LNCAP (cell line): Measurements from ENCODE around the gene NDST1.

Experiments used
- CTCF ChIP-seq: fragments of 450-650 bp; IDR thresholded peaks from 2 replicates; pipeline ENCODE4 v1.5.1; 2017; ENCODE audit warnings: mild to moderate bottlenecking

NDST1 gene

GRCh38 chr5:150556859-150557508, 49.1 kb downstream of the NDST1 start:
- TF ChIP-seq CTCF, result no peak

- TF ChIP-seq CTCF, result no peak
Measured at GRCh38 chr5:150557509-150557872, 49.6 kb downstream of the NDST1 start.

- no peak for TF ChIP-seq CTCF
Measured at GRCh38 chr5:150558088-150558621, 50.2 kb downstream of the NDST1 start.

- TF ChIP-seq CTCF, result no peak
Measured at GRCh38 chr5:150559088-150559487, 51.2 kb downstream of the NDST1 start.

GRCh38 chr5:150559701-150560100, 51.8 kb downstream of the NDST1 start:
- no peak for TF ChIP-seq CTCF

GRCh38 chr5:150560401-150561191, 52.7 kb downstream of the NDST1 start:
- peak; percentile 79 for TF ChIP-seq CTCF

- no peak for TF ChIP-seq CTCF
Measured at GRCh38 chr5:150561192-150561512, 53.2 kb downstream of the NDST1 start.
